HG03571 (cell line): ENCODE data around the gene GINS2.

Source experiments
- ATAC-seq: cut with Tn5 transposase; IDR thresholded peaks from one replicate; pipeline ENCODE4 v1.9.1; 2021; ENCODE audit not compliant: unreplicated experiment

The GINS2 gene

DNA sequence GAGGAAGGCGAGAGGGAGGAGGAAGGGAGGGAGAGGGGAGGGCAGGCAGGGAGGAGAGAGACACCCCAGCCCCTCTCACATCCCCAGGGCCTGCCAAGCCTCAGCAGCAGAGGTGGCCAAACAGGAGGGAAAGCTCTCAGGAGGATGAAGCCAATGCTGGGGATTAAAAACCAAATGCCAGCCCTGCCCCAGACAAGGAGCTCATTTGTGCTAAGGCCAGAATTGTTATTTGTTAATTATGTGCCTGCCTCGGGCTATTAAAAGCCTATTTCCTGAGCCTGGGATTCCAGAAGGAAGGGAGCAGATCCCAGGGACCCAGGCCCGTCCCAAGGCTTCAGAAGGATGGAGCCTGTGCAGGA is 27.9 kb upstream of the GINS2 start:
- no peak for ATAC-seq

DNA sequence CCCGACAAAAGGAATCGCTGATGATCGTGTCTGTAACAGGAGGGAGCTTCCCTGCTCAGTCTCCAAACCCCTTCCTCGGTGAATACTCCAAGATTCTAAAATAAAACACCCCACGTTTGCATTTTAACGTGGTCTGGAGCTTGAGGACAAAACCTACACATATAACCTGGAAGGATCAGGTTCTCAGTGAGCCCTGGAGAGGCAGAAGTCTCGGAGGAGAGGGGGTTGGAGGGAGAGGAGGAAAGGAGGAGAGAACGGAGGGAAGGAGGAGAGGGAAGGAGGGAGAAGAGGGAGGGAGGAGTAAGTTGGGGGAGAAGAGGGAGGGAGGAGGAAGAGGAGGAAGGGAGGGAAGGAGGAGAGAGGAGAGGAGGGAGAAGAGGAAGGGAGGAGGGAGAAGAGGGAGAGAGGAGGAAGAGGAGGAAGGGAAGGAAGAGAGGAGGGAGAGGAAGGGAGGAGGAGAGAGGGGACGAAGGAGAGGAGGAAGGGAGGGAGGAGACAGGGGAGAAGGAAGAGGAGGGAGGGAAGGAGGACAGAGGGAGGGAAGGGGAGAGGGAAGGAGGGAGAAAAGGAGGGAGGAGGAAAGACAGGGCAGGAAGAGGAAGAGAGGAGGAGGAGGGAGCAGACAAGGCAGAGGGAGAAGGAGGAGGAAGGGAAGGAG is 27.4 kb upstream of the GINS2 start:
- no peak for ATAC-seq

DNA sequence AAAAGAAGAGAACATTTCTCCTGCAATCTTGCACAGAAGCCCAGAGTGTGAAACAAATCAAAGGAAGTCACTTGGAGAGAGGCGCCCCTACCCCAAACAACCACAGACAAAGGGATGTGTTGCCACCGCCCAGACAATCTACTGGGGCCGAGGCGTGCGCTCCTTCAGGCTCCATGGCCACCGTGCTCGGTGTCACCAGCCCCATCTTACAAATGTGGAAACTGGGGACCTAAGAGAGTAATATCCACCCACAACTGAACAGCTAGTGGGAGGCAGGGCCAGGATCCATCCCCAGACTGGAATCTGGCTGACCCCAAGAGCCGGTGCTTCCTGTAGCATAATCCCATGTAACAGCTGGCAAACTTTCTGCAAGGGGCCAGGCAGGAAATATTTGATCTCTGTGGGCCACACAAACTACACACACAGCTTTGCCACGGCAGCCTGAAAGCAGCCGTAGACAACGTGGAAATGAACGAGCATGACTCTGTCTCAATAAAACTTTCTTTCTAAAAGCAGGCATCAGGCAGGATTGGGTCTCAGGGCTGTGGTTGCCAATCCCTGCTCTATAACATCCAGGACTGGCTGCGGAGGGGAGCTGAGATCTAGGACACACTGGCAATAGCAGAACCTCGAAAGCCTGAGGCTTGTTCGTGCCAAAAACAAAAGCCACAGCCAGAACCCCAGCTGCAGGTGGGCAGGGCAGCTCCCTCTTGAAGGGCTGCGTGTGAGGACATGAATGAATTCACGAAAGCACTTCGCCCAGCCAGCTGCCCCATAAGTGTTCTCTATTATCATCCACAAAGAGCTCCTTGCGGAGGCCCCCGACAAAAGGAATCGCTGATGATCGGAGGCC is 26.6 kb upstream of the GINS2 start:
- ATAC-seq: no peak

DNA sequence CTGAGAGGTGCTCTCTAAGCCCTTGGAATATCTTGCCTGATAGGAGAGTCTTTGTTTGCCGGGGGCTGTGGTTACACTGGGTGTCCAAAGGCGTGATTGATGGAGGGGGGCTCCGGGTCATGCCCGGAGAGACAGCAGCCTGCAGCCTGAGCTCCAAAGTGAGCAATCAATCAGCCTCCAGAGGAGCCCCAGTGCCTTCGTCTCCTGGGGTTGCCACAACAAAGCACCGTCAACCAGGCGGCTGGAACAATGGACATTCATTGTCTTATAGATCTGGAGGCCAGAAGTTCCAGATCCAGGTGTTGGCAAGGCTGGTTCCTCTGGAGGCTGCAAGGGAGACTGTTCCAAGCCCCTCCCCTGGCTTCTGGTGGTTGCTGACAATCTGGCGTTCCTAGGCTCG is 24.0 kb upstream of the GINS2 start:
- no peak for ATAC-seq

DNA sequence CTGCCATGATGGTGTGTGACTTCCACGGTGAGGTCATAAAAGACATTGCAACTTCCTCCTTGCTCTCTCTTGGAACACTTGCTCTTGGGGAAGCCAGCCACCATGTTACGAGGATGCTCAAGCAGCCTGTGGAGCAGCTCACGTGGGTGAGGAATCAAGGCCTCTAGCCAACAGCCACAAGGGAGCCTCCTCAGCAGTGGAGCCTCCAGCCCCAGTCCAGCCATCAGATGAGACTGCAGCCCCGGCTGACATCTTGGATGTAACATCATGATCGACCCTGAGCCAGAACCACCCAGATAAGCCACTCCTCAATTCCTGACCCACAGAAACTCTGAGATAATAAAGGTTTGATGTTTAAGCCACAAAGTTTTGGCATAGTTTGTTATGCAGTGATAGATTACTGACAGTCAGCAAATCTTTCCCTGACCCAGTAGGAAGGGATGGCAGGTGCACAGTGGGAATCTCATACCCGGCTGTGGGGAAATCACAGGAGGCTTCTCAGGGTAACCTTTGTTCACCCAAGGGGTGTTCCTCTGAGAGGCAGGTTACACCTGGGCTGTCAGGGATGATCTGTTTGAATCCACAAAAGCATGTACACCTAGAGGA is 23.3 kb upstream of the GINS2 start:
- ATAC-seq: no peak

DNA sequence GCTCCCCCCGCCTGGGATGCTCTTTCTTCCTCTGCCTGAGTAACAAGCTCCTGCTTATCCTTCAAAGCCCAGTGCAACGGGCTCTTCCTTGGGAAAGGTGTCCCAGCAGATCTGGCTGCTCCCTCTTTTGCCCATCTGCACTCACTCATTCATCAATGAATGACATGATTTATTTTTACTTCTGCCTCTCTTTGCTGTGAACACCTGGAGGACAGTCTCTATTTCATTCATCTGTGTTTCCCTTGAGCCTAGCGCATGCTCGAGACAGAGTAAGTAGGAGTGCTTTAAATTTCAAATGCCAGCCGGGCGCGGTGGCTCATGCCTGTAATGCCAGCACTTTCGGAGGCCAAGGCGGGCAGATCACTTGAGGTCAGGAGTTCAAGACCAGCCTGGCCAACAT is 22.0 kb upstream of the GINS2 start:
- no peak for ATAC-seq

DNA sequence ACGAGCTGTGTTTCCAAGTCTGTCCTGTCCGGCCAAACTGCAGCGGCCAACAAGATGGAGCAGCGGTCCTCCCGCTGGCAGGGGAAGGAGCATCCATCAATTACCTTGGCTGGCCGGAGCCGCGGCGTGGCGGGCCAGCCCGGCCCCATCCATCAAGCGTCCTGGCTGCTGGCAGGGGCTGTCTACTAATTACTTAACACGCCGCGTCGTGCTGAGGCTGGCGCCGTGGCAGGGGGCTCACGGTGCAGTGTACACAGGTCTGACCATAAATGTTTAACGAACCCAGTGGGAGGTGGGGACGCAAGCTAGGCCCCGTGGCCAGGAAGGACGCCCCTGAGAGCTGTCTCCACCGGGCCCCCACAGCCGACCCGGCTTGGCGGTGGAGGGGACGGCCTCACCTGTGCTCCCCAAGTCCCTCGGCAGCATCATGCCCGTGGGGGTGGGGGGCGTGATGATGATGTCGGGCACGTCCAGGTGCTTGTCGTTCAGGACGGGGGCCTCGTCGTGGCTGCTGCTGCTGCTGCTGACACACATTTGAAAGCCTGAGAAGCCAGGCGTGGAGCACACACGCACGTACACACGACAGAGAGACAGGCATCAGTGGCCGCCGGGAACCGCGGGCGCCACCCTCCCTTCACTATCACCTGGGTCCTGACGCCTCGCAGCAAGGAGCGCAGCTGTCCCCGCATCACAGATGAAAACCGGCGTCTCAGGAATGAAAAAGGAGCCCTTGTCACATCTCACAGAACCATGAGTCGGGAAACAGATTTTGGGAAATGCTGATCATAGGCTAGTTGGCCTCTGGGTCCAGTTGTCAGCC is 21.2 kb upstream of the GINS2 start:
- ATAC-seq: no peak

DNA sequence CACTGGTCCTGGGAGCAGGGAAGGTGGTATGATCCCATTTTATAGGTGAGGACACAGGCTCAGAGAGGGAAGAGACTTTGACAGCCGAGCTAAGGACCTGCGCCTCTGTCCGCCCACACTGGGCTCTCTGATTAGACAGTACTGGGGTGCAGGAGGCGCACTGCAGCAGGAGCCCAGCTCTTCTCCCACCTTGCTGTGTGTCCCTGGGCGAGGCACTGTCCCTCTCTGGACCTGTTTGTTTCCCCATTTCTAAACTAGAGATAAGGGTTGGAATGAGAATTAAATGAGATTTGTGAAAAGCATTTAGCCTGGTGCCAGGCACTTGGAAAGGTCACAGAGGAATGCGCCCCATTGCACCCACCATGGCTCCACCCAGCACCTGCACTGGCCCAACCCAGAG is 19.6 kb upstream of the GINS2 start:
- no peak for ATAC-seq

DNA sequence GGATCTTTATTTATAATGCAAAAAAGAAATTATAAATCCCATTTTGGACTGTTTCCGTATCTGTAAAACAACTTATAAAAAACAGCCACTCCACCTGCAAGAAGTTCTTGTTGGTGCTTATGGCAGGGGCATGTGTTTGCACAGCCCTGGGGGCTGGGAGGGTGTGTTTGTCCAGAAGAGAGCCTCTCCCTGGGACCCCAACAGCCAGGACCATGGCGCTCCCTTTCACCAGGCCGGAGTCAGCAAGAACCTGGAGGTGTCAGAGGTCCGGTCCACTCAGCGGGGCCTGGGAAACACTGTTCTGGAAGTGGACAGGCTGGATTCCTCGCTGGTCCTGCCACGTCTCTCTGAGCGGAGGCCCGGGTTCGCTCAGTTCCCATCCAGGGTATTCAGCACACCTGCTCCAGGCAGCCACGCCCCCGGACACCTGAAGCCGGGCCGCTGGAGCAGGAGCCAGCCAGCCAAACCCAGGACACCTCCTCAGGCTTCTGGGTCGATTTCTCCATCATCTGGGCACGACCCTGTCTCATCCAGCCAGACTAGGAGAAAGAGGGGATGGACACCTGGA is 18.9 kb upstream of the GINS2 start:
- ATAC-seq: no peak

DNA sequence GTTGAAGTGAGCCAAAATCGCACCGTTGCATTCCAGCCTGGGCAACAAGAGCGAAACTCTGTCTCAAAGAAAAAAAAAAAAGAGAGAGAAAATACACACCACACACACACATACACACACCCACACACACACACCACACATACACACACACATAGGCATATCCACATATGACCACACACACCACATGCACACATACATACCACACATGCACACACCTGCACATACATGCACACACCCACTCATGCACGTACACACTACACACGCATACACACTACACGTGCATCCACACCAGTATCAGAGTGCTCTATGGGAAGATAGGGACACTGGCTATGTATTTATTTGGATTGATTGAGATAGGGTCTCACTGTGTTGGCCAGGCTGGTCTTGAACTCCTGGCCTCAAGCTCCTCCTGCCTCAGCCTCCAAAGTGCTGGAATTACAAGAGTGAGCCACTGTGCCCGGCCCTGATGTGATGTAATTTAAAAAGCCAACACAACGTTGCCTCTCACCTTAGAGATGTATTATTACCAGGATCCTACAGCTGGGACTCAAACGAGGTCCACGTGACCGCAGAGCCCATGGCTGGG is 17.8 kb upstream of the GINS2 start:
- ATAC-seq: no peak

DNA sequence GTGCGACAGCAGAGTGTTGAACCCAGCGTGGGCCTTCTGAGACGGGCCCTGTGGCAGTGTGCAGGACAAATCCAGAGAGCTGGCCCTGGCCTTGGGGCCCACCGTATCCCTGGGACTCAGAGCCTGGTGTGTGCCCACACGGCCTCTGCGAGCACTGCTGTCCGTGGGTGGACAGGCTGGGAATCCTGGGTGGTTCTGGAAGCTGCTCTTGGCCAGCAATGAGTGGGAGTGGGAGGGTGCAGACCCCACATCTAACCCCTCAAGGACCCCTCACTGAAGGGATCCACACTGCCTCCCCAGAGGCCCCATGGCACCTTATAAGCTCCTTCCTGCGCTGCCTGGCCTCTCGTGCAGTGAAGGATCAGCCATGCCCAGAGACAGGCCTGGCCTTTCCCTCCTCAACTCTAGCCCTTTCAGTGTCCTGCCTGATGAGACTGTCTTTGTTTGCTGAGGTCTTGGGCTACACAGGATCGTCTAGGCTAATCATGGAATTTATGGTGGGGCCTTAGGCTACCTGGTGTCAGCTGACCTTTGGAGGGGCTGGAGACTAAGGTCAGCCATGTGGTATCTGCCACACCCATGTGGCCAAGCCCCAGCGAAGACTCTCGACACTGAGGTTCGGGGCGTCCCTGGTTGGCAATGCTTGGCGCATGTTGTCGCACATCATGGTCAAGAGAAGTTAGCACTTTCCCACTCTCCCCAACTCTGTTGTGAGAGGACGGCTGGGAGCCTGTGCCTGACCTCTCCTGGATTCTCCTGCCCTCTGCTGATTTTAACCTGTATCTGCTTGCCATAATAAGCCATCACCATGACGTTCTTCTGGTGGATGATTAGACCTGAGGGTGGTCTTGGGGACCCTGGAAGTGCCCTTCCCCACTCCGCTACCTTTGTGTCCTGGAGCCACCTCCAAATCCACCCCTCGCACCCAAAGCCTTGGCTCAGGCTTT is 16.4 kb upstream of the GINS2 start:
- no peak for ATAC-seq

DNA sequence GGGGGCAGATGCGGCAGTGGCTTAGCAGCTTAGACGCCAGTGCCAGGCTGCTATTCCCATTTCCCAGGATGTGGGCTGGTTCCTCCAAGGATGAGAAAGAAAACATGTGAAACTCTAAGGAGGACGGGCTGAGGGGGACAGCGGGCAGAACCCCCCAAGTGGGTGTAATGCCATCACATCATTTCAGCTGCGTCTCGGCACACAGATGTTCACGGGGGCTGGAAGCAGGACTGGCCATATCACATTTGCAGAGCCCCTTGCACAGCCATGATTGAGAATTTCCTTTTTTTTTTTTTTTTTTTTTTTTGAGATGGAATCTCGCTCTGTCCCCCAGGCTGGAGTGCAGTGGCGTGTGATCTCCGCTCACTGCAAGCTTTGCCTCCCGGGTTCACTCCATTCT is 15.3 kb upstream of the GINS2 start:
- ATAC-seq: no peak

DNA sequence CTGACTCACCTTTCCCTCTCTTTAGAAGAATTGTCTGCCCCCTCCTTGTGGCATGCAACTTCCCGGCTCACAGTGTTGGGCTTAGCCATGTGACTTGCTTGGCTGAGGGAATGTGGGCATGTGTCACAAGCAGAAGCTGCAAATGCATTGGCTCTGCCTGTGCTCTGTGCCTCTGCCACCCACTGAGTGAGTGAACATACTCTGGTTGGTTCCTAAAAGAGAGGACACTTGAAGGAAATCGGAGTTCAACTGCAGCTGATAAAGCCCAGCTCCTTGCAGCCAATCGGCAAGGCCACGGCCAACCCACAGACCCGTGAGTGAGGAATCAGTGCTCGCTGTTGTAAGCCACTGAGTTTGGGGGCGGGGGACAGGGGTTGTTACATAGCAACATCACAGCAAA is 10.9 kb upstream of the GINS2 start:
- no peak for ATAC-seq

DNA sequence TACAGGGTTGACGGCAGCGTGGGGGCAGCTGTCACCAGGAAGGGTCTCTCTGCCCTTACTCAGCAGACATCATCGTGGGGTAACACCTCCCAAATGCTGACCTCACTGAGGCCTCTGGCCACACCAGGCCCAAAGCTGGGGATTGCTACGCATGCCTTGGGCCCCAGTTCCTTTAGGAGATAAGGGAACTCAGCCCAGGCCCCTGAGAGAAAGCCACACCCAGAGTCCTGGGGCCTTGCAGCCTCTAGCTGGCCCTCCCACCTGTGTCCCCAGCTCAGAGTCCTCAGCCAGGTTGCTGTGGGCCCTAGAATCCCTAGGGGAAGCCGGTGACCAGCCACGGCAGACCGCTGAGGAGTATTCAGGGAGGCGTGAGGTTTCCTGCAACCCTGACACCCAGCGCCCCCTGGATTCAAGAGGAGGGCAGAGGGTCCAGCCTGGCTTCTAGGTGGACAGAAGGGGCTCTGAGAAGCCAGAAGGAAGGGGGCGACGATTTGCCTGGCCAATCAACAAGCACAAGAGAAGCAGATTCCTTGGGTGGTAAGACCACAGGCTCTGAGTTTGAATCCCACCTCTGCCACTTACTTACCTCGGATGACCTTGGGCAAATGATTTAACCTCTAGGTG is 10.3 kb upstream of the GINS2 start:
- no peak for ATAC-seq

DNA sequence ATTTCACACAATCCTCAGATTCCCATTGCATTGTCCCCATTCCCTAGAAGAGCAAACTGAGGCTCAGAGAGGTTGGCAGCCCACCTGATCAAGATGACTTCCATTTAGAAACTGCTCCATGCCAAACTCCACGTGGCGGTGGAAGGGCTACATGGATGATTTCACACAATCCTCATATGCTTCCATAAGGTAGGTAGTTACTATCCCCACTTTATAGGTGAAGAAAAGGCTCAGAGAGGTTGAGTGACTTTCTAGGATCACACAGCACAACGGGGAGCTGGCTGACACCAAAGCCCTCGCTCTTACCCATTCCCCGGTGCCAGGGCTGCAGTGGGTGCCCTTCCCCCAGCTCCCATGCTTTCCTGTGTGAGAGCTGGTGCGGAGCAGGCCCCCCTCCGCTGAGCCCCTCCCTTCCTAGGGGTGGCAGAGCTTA is 9.7 kb upstream of the GINS2 start:
- no peak for ATAC-seq

DNA sequence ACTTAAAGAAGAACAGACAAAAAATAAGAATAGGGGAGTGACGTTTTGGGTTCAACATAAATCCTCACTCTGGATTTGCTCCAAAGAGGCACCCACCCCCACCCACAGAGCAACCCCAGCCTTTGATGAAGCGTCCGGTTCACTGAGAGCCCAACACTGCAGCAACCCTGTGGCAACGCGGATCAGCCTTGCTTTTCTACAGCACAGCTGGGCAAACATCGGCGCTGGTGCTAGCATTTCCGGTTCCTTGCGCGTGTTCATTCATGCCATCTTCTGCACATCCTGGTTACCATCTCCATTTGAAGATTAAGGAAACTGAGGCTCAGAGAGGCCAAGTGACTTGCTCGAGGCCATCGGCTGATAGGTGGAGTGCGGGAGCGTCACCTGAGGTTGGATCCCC is 8.7 kb upstream of the GINS2 start:
- no peak for ATAC-seq

DNA sequence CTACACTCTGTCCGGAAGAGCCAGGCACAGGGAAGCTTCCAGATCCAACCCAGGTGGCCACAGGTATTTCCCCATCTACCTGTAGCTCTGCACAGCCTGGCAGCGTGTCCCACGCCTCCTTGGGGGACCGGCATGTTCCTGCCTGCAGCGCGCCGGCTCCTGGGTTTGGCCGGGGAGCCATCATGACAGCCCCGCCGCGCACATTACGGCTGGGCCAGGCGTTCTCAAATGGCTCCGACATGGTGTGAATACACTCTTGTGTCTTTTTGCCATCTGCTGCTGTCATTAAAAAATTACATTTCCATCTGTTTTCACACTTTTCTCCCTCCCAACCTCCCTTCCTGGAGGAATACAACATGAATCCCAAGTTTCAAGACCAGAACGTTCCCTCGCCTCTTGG is 8.0 kb upstream of the GINS2 start:
- ATAC-seq: no peak

DNA sequence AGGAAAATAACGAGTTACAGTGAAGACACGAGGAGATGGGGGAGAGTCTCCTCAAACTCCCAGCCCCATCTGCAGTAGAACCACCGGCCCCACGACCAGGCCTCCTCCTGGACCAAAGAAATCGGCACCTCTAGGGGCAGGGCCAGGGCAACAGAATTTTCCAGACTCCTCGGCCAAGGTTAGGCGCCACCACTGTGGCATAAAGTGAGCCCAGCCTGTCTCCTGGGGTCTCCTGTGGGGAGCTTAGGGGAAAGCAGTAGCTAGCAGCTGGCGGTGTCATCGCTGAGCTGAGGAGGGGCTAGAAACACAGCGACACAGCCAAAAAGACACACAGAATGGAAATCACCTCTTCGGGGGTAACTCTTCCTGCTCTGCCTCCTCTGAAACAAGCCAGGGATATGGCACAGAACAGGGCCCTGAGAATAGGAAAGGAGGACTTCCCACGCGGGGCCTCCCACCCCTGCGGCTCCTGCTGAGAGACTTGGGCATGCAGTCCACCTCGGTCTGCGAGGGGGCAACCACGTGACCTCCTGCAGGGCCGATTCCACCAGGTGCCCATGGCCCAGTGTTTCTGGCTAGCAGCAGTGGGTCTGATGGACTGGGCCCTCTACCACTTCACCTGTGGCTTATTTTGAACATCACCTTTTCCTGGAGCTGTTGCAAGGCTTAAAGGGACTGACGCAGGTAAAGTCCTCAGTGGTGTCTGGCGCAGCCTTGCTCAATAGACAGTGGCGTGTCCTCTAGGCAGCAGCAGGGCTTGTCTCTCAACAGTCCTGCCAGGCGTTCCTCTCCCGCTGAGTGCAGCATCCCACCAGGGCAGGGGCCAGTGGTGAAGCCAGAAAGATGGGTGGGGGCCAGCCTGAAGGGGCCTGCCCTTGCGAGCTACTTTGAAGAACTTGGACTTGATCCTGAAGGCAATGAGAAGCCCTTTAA is 6.7 kb upstream of the GINS2 start:
- ATAC-seq: no peak
